Activated T-cell treated with anti-CD3 and anti-CD28 coated beads, Interleukin-2, amount 50 U/mL, for 4 hours (primary cell): ENCODE measurements around the gene NMRK2. TPM values are rescaled to one million over a fixed set of nuclear protein-coding genes. Genes with fewer than 3 reads are reported as not detected.

Experiments
- ATAC-seq, 2 donors: fragments of 200-7000 bp; cut with Tn5 transposase; one replicate each; pipeline ENCODE4 v1.10.0; 2021
- DNase-seq: peaks from one replicate; pipeline ENCODE4 v3.0.0-alpha.2; 2020
- H3K27me3 Mint-ChIP-seq: one replicate; pipeline ENCODE4 v1.8.0; 2021; ENCODE audit warnings: low read depth, mixed read lengths
- H3K36me3 Mint-ChIP-seq: one replicate; pipeline ENCODE4 v1.8.0; 2022; ENCODE audit warnings: mixed read lengths; ENCODE audit not compliant: insufficient read depth
- H3K4me1 Mint-ChIP-seq: one replicate; pipeline ENCODE4 v1.8.0; 2021; ENCODE audit warnings: low read depth, mixed read lengths
- H3K4me3 Mint-ChIP-seq: one replicate; pipeline ENCODE4 v1.8.0; 2021; ENCODE audit warnings: mild to moderate bottlenecking, moderate library complexity, mixed read lengths
- H3K9me3 Mint-ChIP-seq: one replicate; pipeline ENCODE4 v1.8.0; 2021; ENCODE audit warnings: mixed read lengths
- total RNA-seq, 3 donors: library from RNA; stranded (reverse); gene quantifications; one replicate each; pipeline ENCODE4 v1.2.1, GENCODE V29; 2021

The NMRK2 gene
- total RNA-seq, 3 donors from 2014 or later, result not detected

DNA sequence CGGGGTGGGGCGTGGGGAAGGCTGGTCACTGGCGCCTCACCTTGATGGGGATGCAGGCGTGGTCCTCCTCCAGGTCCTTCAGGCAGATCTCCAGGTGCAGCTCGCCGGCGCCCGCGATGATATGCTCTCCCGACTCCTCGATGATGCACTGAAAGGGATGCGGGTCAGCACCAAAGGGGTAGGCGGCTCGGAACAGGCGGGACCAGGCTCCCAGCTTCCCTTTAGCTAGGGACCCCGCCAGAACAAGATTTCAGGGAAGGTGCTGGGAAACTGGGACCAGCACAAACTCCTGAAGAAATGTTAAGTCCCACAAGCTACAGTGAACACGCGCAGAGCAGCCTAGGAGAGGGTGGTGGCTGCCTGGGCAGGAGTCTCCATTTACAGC is 46.4 kb downstream of the NMRK2 start:
- Mint-ChIP-seq H3K9me3 (no peaks in the 10 kb centered on the region), H3K4me1 (peaks cover 37% of the 10 kb centered on the region), H3K27me3 (no peaks in the 10 kb centered on the region), H3K4me3 (peak overlapping the region; percentile 53), H3K36me3 (peaks cover 55% of the 10 kb centered on the region)
- no peak for DNase-seq
- ATAC-seq, result peak in 1 of 2 donors; percentile 6

DNA sequence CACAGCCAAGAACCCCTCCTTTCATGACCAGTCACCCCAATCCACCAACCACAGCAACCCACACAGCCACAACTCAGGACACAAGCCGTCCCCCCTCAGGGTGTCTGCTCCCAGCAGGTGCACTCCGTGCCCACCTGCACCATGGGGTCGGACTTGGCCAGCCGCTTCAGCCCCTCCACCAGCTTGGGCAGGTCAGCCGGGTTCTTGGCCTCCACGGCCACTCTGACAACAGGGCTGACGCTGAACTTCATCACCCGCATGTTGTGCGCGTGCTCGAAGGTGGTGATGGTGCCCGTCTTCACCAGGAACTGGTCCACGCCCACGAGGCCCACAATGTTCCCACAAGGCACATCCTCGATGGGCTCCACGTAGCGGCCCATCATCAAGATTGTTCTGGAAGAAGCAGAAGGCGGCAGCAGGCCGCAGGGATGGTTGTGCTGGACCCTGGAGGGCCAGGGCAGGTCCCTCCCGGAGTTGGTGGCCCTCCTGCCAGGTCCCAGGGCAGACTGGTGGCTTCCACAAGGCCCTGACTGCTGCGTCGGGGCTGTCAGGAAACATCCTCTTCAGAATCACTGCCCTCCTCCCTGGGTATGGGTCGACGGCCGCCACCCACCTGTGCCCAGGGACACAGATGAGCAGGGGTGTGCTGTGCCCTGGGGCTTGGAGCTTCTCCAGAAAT is 46.9 kb downstream of the NMRK2 start:
- DNase-seq (no peak), ATAC-seq (no peak)
- H3K36me3 Mint-ChIP-seq, result peaks cover 60% of the 10 kb centered on the region
- H3K4me3 Mint-ChIP-seq, result peak overlapping the region; percentile 53
- no peaks in the 10 kb centered on the region for H3K27me3 Mint-ChIP-seq
- peaks cover 41% of the 10 kb centered on the region for H3K4me1 Mint-ChIP-seq
- H3K9me3 Mint-ChIP-seq, result no peaks in the 10 kb centered on the region

DNA sequence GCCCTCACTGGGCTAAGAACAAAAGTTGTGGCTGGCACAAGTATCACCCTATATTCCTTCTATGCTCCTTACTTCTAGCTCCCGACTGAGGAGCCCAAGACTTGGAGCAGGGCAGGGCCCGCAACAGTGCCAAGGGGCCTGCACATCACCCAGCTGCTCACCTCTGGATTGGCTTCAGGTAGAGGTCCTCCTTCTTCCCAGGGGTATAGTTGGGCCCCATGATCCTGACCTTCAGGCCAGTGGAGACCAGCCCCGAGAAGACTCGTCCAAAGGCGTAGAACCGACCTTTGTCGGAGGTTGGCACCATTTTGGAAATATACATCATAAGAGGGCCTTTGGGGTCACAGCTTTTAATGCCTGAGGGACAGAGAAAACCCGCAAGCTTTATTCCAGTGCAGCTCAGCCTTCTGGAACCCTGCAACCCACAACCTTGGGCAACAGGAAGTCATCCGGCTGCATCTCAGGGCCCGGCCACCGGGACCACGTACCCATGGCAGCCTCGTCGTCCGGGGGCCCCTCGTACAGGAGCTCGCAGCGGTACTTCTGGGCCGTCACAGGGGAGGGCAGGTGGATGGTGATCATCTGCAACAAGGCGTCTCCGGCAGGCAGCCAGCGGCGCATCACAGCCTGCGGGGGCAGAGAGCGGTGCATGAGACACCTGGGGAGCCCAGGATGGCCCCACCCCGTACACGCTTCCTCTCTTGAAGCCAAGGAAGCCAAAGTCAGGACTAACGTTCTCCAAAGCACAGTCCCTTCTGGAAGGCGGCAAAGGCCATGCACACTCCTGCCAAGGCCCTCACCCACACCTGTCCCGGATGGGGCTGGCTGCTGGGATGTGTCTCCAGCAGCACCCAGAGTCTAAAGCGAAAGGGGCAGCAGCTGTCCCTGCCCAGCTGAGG is 47.7 kb downstream of the NMRK2 start:
- no peak for DNase-seq
- Mint-ChIP-seq H3K4me3 (no peak overlapping the region), H3K9me3 (no peaks in the 10 kb centered on the region), H3K36me3 (peaks cover 61% of the 10 kb centered on the region), H3K4me1 (peaks cover 41% of the 10 kb centered on the region), H3K27me3 (no peaks in the 10 kb centered on the region)
- ATAC-seq, result no peak

DNA sequence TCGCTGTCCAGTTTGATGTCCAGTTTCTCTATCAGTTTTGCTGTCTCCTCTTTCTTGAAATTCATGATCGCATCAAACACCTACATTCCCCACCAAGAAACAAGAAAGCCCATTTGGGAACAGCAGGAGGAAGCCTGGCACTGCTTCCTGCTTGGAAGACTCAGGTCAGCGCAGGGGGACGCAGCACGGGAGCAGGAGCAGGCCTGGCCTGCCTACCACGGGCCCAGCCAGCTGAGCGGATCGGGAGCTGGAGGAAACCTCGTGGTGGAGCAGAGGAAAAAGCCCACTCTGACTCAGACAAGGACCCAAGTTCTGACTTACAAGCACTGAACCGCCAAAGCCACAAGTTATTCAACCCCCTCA is 48.5 kb downstream of the NMRK2 start:
- Mint-ChIP-seq H3K4me3 (peak overlapping the region; percentile 22), H3K9me3 (no peaks in the 10 kb centered on the region), H3K27me3 (no peaks in the 10 kb centered on the region), H3K4me1 (peaks cover 48% of the 10 kb centered on the region), H3K36me3 (peaks cover 55% of the 10 kb centered on the region)
- ATAC-seq, result no peak
- DNase-seq, result no peak

DNA sequence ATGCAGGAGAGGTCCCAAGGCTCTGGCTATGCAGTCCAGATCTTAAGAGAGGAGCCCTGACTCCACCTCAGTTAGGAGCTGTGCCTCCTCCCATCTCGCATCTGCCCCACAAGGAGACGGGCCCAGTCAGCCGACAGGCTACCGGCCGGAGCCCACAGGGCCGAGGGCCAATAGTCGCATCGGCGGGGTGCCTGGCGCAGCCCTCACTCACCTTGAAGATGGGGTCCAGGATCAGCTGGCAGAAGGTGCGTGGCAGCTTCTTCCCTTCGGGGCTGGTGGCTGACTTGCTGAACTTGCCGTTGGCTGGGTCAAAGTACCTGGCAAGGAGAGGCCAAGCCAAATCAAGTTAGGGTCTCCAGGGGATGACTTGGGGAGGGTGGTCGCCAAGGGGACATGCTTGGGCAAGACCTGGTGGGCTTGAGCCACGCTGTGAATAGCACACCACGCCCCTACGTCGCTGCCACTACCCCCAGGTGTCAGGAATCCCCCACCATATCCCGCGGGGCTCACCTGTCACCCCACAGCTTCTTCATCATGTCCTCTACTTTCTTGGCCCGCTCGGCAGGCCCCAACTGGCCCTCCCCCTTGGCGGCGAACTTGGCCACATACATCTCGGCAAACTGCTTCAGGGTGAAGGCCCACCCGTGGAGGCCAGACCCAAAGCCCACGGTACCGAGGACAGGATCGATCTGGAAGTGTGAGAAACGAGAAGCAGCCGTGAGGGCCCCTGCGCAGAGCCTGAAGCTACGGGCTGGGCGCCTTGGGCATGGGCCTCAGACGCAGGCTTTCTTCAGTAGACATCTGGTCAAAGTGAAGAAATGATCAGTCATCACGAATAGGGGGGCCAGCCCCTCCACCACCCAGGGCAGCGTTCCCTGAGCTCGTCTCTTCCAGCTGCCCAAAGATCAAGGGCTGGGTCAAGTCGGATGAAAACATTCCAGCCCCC is 49.1 kb downstream of the NMRK2 start:
- peaks cover 52% of the 10 kb centered on the region for H3K4me1 Mint-ChIP-seq
- peak overlapping the region; percentile 98 for H3K4me3 Mint-ChIP-seq
- no peaks in the 10 kb centered on the region for H3K9me3 Mint-ChIP-seq
- peaks cover 52% of the 10 kb centered on the region for H3K36me3 Mint-ChIP-seq
- no peak for DNase-seq
- ATAC-seq, result no peak
- H3K27me3 Mint-ChIP-seq, result no peaks in the 10 kb centered on the region

DNA sequence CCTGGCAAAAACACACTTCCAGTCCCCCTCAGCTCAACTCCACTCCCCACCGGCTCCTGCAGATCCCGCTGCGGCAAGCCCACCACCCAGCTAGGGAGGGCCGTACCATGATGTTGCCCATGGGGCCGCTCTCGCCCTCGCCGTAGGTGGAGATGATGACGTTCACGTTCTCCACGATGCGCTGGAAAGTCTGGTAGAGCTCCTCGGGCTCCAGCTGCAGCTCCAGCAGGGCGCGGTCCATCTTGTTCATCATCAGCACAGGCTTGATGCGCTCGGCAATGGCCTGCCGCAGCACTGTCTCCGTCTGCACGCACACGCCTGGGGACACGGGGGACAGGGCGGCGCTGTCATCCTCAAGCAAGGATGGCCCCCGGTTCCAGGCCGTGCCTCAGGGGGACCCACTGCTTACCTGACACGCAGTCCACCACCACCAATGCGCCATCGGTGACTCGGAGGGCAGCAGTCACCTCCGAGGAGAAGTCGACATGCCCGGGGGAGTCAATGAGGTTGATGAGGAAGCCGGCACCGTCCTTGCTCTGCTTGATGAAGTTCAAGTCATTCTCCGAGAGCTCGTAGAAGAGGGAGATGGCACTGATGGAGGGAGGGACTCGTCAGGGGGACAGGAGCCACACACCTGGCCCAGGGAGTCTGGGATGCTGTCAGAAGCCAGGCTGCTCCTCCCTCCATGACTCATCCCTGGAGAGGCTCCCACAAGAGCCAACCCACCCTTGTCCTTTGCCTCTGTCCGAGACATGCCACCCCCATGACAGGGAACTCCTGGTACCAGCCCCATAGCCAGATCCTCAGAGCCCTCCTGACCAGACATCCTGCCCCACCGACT is 50.1 kb downstream of the NMRK2 start:
- peaks cover 46% of the 10 kb centered on the region for H3K36me3 Mint-ChIP-seq

DNA sequence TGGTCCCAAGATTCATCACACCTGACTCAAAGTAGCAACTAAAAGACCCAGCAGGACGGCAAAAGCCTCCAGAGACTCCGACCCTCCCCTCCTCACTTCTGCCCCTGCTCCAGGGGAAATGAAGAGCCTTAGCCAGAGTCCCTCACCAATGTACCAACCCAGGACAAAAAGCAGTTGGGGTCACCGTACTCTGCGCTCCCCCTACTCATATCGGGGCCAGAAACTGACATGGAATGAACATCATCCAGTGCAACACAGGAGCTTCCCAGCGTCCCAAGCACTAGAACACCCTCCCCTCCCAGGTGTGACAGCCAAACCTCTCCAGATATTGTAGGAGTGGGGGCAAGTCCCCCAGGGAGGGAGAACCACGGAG is 50.7 kb downstream of the NMRK2 start:
- Mint-ChIP-seq H3K4me1 (peaks cover 53% of the 10 kb centered on the region), H3K9me3 (no peaks in the 10 kb centered on the region), H3K27me3 (no peaks in the 10 kb centered on the region), H3K4me3 (peak overlapping the region; percentile 98), H3K36me3 (peaks cover 43% of the 10 kb centered on the region)
- no peak for DNase-seq
- ATAC-seq, result no peak

More for the DNA sequence above, 50.1 kb downstream of the NMRK2 start:
- Mint-ChIP-seq H3K27me3 (no peaks in the 10 kb centered on the region), H3K4me1 (peaks cover 57% of the 10 kb centered on the region), H3K4me3 (peak overlapping the region; percentile 98), H3K9me3 (no peaks in the 10 kb centered on the region)
- no peak for DNase-seq
- ATAC-seq, result no peak

DNA sequence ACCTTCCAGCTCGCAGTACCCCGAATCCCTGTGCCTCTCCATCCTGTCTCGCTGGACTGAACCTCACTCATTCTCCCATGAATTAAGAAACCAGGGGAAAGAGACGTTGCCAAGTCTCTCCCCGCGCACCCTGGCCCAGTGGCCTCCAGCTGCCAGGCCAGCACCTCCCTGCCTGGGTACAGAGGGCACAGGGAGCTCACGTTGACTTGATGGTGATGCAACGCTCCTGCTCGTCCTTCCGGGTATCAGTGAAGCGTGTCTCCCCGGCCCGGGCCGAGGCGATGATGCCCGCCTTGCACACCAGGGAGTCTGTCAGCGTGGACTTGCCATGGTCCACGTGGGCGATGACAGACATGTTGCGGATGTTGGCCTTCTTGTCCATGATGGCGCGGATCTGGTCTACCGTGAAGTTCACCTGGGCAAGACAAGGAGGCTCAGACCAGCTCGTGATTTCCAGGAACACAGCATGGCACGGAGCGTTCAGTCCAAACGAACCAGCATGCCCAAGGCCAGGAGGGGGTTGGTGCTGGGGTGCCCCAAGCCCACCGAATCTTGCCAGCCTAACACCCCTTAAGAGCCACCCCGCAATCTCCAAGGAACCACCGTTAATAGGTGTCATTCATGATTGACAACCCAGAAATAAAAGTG is 51.2 kb downstream of the NMRK2 start:
- Mint-ChIP-seq H3K4me3 (peak overlapping the region; percentile 98), H3K9me3 (no peaks in the 10 kb centered on the region), H3K4me1 (peaks cover 52% of the 10 kb centered on the region), H3K27me3 (no peaks in the 10 kb centered on the region), H3K36me3 (peaks cover 40% of the 10 kb centered on the region)
- DNase-seq, result no peak
- no peak for ATAC-seq

DNA sequence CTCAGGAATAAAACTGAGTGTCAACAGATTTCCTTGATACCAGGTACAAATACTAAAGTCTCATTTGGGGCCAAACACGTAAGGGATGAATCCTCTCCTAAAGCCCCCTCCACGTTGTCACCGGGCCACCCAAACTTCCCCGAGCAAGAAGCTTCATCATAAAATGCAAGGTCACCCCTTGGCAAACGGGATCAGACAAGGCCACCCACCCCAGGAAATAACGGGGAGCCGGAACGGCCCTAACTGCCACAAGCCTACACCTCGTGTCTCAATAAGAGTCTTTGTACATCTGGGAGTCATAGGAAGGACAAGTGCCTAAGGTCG is 51.7 kb downstream of the NMRK2 start:
- Mint-ChIP-seq H3K4me1 (peaks cover 47% of the 10 kb centered on the region), H3K27me3 (no peaks in the 10 kb centered on the region), H3K4me3 (peak overlapping the region; percentile 98), H3K36me3 (peaks cover 36% of the 10 kb centered on the region), H3K9me3 (no peaks in the 10 kb centered on the region)
- ATAC-seq (no peak), DNase-seq (no peak)

DNA sequence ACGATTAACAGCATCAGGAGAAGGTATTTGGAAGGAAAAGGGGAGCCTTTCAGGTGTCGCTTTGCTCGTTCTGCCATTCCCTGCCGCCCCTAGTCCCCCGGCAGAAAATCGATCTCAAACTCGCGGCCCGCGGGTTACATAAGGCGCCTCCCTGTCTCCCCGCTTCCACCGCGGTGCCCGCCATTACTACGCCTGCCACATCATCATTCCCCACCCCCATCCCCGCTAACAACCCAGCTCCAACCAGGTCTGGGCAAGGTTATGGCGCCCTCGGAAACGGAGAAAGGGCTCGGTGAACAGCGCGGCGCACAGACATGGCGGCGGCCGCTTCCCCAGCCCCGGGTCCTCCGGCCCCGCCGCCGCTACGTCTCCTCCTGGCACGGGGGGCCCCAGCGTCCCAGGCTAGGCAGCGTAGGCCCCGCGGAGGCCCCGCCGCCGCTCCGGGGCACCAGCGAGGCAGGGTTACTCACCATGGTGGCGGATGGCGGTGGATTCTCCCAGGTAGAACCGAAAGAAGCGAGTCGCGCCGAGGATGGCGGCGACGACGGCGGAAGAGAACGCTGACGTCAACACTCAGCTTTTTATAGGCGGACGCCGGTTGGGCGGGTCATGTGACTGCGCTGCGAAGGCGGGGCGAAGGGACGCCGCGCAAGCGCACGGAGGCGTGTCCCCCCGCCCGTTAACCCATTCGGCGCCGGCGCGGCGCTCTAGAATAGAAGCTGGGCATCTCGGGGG is 52.2 kb downstream of the NMRK2 start, which contains the start of gene EEF2:
Gene EEF2, minus strand, starts transcription at position 556 of the 735 bp plus-strand sequence. Its CDS starts 83 bp downstream, at position 473.
- peak; percentile 93 for DNase-seq
- H3K36me3 Mint-ChIP-seq, result peaks cover 33% of the 10 kb centered on the region
- H3K4me1 Mint-ChIP-seq, result peaks cover 46% of the 10 kb centered on the region
- H3K4me3 Mint-ChIP-seq, result peak within 1 kb of the TSS; percentile 98
- ATAC-seq, result peak; percentile 39 to 53
- H3K27me3 Mint-ChIP-seq, result no peaks in the 10 kb centered on the region
- no peaks in the 10 kb centered on the region for H3K9me3 Mint-ChIP-seq

DNA sequence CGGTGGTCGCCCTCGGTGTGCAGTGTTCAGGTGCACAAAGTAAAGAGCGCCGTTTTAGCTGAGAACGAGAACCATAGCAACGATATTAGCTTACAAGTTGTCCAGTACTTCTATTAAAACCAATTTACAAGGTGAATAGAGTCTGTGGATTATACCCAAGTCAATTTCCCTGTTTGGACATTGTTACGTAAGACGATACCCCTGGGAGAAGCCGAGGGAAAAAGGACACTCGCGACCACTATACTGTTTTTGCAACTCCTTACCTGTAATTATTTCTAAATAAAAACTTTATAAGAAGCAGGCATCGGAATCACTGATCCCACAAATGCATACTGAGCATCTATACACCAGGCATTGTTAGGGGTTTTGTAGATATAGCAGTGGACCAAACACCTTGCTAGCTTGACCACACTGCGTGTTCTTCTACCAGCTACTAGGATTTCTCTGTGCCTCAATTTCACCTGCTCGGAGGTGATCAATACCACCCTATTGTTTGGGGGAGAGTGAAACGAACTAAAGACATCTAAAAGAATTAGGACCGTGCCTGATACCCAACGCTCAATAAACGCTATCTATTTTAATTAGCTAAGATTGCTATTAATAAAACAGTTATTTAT is 52.9 kb downstream of the NMRK2 start:
- no peaks in the 10 kb centered on the region for H3K9me3 Mint-ChIP-seq
- peaks cover 33% of the 10 kb centered on the region for H3K36me3 Mint-ChIP-seq
- H3K27me3 Mint-ChIP-seq, result no peaks in the 10 kb centered on the region
- peaks cover 49% of the 10 kb centered on the region for H3K4me1 Mint-ChIP-seq
- ATAC-seq (no peak), DNase-seq (no peak)
- peak overlapping the region; percentile 98 for H3K4me3 Mint-ChIP-seq

DNA sequence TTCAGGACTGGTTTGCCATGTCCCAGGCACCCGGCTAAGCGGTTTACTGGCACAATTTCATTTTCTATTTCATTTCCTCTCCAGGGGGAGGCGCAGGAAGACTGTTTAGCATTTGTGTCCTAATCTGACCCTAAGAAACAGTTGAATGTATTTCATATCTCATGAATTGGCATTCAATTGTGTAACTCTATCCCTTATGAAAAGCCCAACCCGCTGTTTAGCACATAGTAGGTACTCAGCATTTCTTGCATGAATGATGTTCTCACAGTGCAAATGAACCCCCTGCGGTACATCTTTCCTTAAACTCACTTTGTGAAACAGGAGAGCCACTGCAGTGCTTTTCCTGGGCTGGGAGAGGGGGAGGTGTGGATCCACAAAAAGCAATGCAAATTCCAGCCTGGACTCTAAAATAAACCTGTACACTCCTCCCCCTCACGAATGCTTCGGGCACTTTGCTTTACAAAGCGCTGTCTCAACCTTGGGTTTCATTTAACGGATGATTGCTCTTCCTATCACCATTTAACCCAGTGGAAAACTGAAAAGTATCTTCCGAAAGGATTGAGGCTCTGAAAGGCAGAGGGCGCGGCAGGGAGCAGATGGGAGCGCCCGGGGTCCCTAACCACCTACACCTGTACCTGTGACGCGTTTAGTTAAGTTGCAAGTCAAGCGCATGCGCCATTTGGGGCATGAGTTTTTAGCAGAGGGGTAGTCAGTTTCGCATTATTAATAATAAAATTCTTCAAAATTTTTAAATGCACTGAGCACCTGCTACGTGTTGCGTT is 53.6 kb downstream of the NMRK2 start:
- Mint-ChIP-seq H3K36me3 (peaks cover 30% of the 10 kb centered on the region), H3K27me3 (no peaks in the 10 kb centered on the region), H3K4me3 (peak overlapping the region; percentile 98), H3K4me1 (peaks cover 47% of the 10 kb centered on the region), H3K9me3 (no peaks in the 10 kb centered on the region)
- DNase-seq (peak; percentile 47), ATAC-seq (peak; percentile 15 to 19)
